Sigmoid colon (tissue), 4 donors: Measurements from ENCODE around the gene BEX5.

Experiments used
- CTCF ChIP-seq, 4 experiments: fragments of 450-650 bp in 3 of 4; fragments of 200-600 bp in 1 of 4; IDR thresholded peaks; one replicate each; pipeline ENCODE4 v1.5.1; 2016 to 2019; ENCODE audit warnings: antibody characterized with exemption in 4 of 4, mild to moderate bottlenecking in 3 of 4, moderate library complexity in 2 of 4
- EP300 ChIP-seq, 4 donors: sonication (generic); formaldehyde crosslinking; IDR thresholded peaks; one replicate each; pipeline ENCODE4 v1.6.1; 2017; ENCODE audit warnings: antibody characterized with exemption in 4 of 4
- POLR2A ChIP-seq, 2 donors: fragments of 450-650 bp; IDR thresholded peaks; one replicate each; pipeline ENCODE4 v1.6.1; 2016; ENCODE audit warnings: antibody characterized with exemption in 2 of 2, mild to moderate bottlenecking in 2 of 2, moderate library complexity in 2 of 2
- POLR2AphosphoS5 ChIP-seq, 4 donors: sonication (generic); formaldehyde crosslinking; IDR thresholded peaks; one replicate each; pipeline ENCODE4 v1.6.1; 2017; ENCODE audit warnings: antibody characterized with exemption in 4 of 4

GRCh38 chrX:102113367-102113766 is 42.4 kb downstream of the BEX5 start:
- no peak for TF ChIP-seq CTCF (IDR thresholded peaks at IDR 0.05)
- TF ChIP-seq EP300 (IDR thresholded peaks at IDR 0.05): no peak
- no peak for TF ChIP-seq POLR2AphosphoS5 (IDR thresholded peaks at IDR 0.05)
- TF ChIP-seq POLR2A (IDR thresholded peaks at IDR 0.05): no peak
